Prostate gland (tissue), 2 donors: ENCODE results near the gene SLC25A23. TPM values are rescaled to one million over a fixed set of nuclear protein-coding genes. Genes with fewer than 3 reads are reported as not detected.
"Not testable (repeated sequence)": the region's sequence is repeated elsewhere in the genome, so short reads cannot be mapped to it uniquely, and the experiment has no call there.

ENCODE experiments used
- DNase-seq: peaks from one replicate; pipeline ENCODE4 v3.0.0-alpha.2; 2019; ENCODE audit warnings: low spot score
- H3K27ac ChIP-seq, 2 donors: fragments of 200-600 bp; sonication (generic); 2 replicates each; pipeline ENCODE4 v1.5.1; 2017 to 2019
- H3K27me3 ChIP-seq: fragments of 200-600 bp; sonication (generic); replicated peaks from 2 replicates; pipeline ENCODE4 v1.5.1; 2019; ENCODE audit not compliant: insufficient read depth
- H3K36me3 ChIP-seq, 2 donors: fragments of 200-600 bp; sonication (generic); 1 replicate in 1 of 2; 2 replicates in 1 of 2; pipeline versions ENCODE4 v1.5.1 to v1.8.1; 2017 to 2019
- H3K4me1 ChIP-seq: fragments of 200-600 bp; sonication (generic); replicated peaks from 2 replicates; pipeline ENCODE4 v1.5.1; 2019
- H3K4me3 ChIP-seq, 2 donors: fragments of 200-600 bp; sonication (generic); 2 replicates each; pipeline ENCODE4 v1.5.1; 2017 to 2019
- H3K9me3 ChIP-seq: fragments of 200-600 bp; sonication (generic); 2 replicates; pipeline ENCODE4 v1.5.1; 2017
- POLR2A ChIP-seq: fragments of 450-650 bp; IDR thresholded peaks from one replicate; pipeline ENCODE4 v1.6.1; 2016; ENCODE audit warnings: antibody characterized with exemption, mild to moderate bottlenecking
- POLR2AphosphoS5 ChIP-seq: sonication (generic); formaldehyde crosslinking; IDR thresholded peaks from one replicate; pipeline ENCODE4 v1.6.1; 2017; ENCODE audit warnings: antibody characterized with exemption
- WGBS: methylation state at CpG from one replicate; pipeline ENCODE4 v1.1.5; 2018; 5-methylcytosine and 5-hydroxymethylcytosine counted together
- intact Hi-C: fragments of 100-400 bp; cut with DNase I; formaldehyde crosslinking; loops from one replicate; pipeline ENCODE4 v1.14.2; 2022
- total RNA-seq, 2 donors: library from RNA; depleted of rRNA; stranded (reverse); fragments of >200 nt; gene quantifications; one replicate each; pipeline ENCODE4 v1.1.0, GENCODE V29; 2016
- TF ChIP-seq, protein P1 (sequence below), 4 experiments: fragments of 200-600 bp in 2 of 4; fragments of 450-650 bp in 2 of 4; sonication (generic) in 2 of 4; IDR thresholded peaks; 1 replicate in 3 of 4; 2 replicates in 1 of 4; pipeline ENCODE4 v1.5.1; 2016 to 2019; ENCODE audit warnings: antibody characterized with exemption in 4 of 4, mild to moderate bottlenecking in 2 of 4, moderate library complexity in 2 of 4

Gene SLC25A23
- total RNA-seq = 10 to 100 TPM; 66.2 to 91.3 TPM

DNA sequence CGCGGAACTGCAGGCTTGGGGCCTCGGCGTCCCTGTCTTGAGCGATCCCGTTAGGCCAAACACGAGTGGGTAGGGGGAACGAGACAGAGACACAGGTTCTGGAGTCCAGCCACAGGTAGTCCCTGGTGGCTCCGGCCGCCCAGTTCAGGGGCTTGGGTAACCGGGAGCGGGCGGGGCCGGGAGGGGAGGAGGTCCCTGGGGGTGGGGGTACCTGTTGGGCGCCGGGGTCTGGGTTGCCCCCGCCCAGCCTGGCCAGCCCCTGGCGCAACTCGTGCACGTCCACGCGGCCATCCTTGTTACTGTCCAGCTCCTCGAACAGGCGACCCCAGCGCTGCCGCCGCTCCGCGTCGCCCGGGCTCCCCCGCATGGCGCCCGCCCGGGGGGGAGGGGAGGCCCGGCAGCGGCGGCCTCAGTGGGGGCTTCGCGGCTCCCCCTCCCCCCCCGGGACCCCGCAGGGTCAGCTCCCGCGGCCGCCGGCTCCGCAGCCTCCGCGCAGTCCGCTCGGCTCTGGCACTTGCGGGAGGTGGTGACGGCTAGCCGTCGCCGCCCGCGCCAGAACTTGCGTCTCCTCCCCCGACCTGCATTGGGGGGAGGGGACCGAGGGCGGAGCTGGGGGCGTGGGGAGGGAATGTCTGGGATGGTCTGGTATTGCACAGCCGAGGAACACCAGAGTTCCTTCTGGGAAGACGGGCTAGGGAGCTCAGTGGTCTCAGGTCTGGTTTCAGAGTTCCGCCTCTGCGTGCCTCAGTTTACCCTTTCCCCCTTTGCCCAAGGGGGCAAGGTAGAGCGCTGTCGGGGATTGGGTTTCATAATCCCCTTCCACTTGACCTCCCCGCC is at the start of gene SLC25A23:
SLC25A23 (minus strand) TSS at position 531 of the 837 bp plus-strand sequence; CDS start at position 367, 164 bp downstream.
- DNase-seq = peak; percentile 54
- intact Hi-C loops = no loop called here
- under 1% methylated on average over 64 of the region's 70 CpGs for WGBS
- Histone ChIP-seq H3K4me1 (no peaks in the 10 kb centered on the region), H3K4me3 (peak within 1 kb of the TSS; percentile 74 to 79), H3K9me3 (no peaks in the 10 kb centered on the region), H3K36me3 (peaks cover 0 to 1% of the 10 kb centered on the region in 2 donors), H3K27ac (peak within 1 kb of the TSS; percentile 79 to 90), H3K27me3 (no peaks in the 10 kb centered on the region)
- no peak for TF ChIP-seq POLR2AphosphoS5
- peak; percentile 45 for TF ChIP-seq POLR2A
- TF ChIP-seq, protein P1, sequence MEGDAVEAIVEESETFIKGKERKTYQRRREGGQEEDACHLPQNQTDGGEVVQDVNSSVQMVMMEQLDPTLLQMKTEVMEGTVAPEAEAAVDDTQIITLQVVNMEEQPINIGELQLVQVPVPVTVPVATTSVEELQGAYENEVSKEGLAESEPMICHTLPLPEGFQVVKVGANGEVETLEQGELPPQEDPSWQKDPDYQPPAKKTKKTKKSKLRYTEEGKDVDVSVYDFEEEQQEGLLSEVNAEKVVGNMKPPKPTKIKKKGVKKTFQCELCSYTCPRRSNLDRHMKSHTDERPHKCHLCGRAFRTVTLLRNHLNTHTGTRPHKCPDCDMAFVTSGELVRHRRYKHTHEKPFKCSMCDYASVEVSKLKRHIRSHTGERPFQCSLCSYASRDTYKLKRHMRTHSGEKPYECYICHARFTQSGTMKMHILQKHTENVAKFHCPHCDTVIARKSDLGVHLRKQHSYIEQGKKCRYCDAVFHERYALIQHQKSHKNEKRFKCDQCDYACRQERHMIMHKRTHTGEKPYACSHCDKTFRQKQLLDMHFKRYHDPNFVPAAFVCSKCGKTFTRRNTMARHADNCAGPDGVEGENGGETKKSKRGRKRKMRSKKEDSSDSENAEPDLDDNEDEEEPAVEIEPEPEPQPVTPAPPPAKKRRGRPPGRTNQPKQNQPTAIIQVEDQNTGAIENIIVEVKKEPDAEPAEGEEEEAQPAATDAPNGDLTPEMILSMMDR (IDR thresholded peaks at IDR 0.05) = no peak

DNA sequence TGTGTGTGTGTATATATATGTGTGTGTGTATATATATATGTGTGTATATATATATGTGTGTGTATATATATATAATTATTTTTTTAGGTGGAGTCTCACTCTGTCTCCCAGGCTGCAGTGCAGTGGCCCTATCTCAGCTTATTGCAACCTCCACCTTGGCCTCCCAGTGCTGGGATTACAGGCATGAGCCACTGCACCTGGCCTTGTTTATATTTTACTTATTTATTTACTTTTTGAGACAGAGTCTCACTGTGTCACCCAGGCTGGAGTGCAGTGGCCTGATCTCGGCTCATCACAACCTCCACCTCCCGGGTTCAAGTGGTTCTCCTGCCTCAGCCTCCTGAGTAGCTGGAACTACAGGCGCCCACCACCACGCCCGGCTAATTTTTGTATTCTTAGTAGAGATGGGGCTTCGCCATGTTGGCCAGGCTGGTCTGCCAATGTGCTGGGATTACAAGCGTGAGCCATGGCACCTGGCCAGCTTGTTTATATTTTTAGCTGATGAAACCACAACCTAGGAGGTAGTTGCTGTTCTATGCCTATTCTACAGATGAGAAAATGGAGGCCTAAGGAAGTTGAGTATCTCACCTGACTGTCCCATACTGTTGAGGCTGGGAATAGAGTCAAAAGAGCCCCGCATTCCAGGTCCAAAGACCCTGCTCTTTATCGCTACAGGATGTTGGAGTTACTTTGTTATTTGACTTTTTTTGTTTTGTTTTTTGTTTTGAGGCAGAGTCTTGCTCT is 48.6 kb upstream of the SLC25A23 start:
- DNase-seq, H3K27me3 ChIP-seq, H3K27ac ChIP-seq, H3K4me1 ChIP-seq, H3K4me3 ChIP-seq, intact Hi-C loops, H3K36me3 ChIP-seq, H3K9me3 ChIP-seq: not testable (repeated sequence)
- WGBS = 84% methylated on average over 9 of the region's 9 CpGs

DNA sequence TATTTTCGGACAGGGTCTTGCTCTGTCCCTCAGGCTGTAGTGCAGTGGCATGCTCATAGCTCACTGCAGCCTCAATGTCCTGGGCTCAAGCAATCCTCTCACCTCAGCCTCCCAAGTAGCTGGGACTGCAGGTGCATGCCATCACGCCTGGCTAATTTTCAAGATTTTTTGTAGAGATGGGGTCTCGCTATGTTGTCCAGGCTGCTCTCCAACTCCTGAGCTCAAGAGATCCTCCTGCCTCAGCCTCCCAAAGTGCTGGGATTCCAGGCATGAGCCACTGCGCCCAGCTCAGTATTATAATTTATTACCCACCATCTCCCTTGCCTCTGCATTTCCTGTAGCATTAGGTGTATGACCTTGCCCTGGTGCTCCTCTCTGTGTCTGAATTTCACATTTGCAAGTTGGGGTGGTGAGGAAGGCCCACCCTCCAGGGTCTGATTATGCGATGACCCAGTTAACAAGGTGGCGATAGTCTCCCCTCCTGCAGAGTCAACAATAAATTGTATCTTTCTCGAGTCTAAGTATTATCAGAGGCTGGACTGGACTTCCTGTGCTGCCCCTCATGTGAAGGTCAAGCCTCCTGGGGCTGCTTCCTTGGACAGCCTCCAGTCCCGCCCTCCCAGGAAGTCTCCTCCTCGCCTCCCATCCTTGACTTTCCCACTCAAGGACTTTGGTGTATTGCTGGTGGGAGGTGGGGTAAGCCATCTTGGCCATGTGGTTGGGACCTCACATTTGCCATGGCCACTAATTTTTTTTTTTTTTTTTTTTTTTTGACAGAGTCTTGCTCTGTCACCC is 44.0 kb upstream of the SLC25A23 start:
- H3K27me3 ChIP-seq = peaks cover 15% of the 10 kb centered on the region
- intact Hi-C loops = no loop called here
- H3K9me3 ChIP-seq = no peaks in the 10 kb centered on the region
- H3K4me1 ChIP-seq = peaks cover 4% of the 10 kb centered on the region
- H3K27ac ChIP-seq = no peak overlapping the region
- WGBS = 68% methylated on average over 9 of the region's 9 CpGs
- no peaks in the 10 kb centered on the region for H3K36me3 ChIP-seq
- H3K4me3 ChIP-seq = no peak overlapping the region
- TF ChIP-seq POLR2A = no peak
- TF ChIP-seq, protein P1 (IDR thresholded peaks at IDR 0.05) = no peak
- TF ChIP-seq POLR2AphosphoS5 = no peak
- DNase-seq = no peak

DNA sequence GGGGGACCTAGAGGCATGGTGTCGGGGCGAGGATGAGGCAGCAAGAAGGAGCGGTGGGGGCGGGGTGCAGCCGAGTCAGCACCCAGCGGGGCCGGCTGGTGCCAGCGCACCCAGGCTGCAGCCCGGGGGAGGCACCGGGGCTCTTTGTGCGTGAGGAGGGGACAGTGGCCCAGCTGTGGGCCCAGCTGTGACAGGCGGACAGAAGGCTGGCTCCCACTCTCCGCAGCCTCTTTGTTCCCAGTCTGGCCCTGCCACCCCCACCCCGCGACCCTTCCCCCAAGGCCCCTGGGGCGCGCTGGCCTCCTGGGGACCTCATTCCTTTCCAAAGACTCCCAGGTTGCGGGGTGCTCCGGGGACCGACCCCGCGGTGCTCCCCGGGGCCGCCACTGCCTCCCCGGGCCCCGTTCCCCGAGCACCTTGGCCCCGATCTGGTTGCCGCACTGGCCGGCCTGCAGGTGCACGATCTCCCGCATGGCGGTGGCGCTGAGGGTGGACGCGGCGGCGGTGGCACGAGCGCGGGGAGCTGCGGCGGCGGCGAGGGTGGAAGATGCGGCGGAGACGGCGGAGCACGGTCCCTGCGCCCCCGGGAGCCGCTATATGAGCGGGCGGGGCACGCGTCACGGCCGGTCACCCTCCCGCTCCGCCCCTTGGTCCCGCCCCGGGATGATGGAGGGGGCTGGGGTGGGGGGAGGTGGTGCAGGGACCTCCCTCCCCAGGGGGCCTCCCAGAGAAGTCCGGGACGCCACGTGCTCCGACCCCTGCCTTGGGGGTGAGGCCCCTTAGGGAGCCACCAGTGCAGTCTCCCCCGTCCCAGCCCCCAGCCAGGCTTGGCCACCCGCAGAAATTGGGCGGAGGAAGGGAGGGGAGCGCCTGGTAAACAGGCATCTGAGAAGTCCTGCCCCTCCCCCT is 42.4 kb upstream of the SLC25A23 start, which contains the start of gene TUBB4A:
TUBB4A (minus strand) TSS at position 570 of the 909 bp plus-strand sequence; CDS start at position 473, 97 bp downstream.
- no peak for TF ChIP-seq POLR2A
- no peak for TF ChIP-seq POLR2AphosphoS5
- TF ChIP-seq, protein P1 (IDR thresholded peaks at IDR 0.05) = no peak
- intact Hi-C loops = no loop called here
- WGBS = under 1% methylated on average over 69 of the region's 71 CpGs
- DNase-seq = no peak
- Histone ChIP-seq H3K9me3 (no peaks in the 10 kb centered on the region), H3K4me1 (peaks cover 4% of the 10 kb centered on the region), H3K36me3 (no peaks in the 10 kb centered on the region), H3K4me3 (peak within 1 kb of the TSS; percentile 16 to 25), H3K27me3 (peaks cover 15% of the 10 kb centered on the region), H3K27ac (no peak within 1 kb of the TSS)
